Endodermal cell (in vitro differentiated cells): ENCODE data around the gene FGF18. TPM values are rescaled to one million over a fixed set of nuclear protein-coding genes. Genes with fewer than 3 reads are reported as not detected.

Experiments
- DNase-seq: peaks from one replicate; pipeline ENCODE4 v3.0.0-alpha.2; 2017
- H3K27ac ChIP-seq: 2 replicates; pipeline ENCODE4 v1.5.1; 2013; ENCODE audit warnings: mild to moderate bottlenecking, low read depth, low read length, moderate library complexity
- H3K27me3 ChIP-seq: 2 replicates; pipeline ENCODE4 v1.6.1; 2013; ENCODE audit warnings: mild to moderate bottlenecking, low read length, moderate library complexity; ENCODE audit not compliant: insufficient read depth, control insufficient read depth, poor library complexity, severe bottlenecking
- H3K36me3 ChIP-seq: 2 replicates; pipeline ENCODE4 v1.7.0; 2013; ENCODE audit warnings: mild to moderate bottlenecking, low read length, moderate library complexity; ENCODE audit not compliant: control insufficient read depth, insufficient read depth
- H3K4me1 ChIP-seq: one replicate; pipeline ENCODE4 v1.7.0; 2013; ENCODE audit warnings: low read length; ENCODE audit not compliant: control insufficient read depth, insufficient read depth
- H3K4me3 ChIP-seq: 2 replicates; pipeline ENCODE4 v1.5.1; 2013; ENCODE audit warnings: mild to moderate bottlenecking, low read length, moderate library complexity
- H3K9ac ChIP-seq: 2 replicates; pipeline ENCODE4 v1.6.1; 2013; ENCODE audit warnings: mild to moderate bottlenecking, low read length, moderate library complexity; ENCODE audit not compliant: poor library complexity, severe bottlenecking; ENCODE audit errors: extremely low read depth
- H3K9me3 ChIP-seq: 2 replicates; pipeline ENCODE4 v1.6.1; 2013; ENCODE audit warnings: mild to moderate bottlenecking, low read length, moderate library complexity; ENCODE audit not compliant: control insufficient read depth
- H3K27ac Mint-ChIP-seq: 2 replicates; pipeline ENCODE4 v1.8.0; 2020; ENCODE audit warnings: mixed read lengths
- H3K27me3 Mint-ChIP-seq: 2 replicates; pipeline ENCODE4 v1.8.0; 2021; ENCODE audit warnings: mild to moderate bottlenecking, mixed read lengths; ENCODE audit not compliant: insufficient read depth
- H3K36me3 Mint-ChIP-seq: 2 replicates; pipeline ENCODE4 v1.8.0; 2020; ENCODE audit warnings: low read depth, mixed read lengths
- H3K4me1 Mint-ChIP-seq: 2 replicates; pipeline ENCODE4 v1.8.0; 2020; ENCODE audit warnings: mixed read lengths
- H3K4me3 Mint-ChIP-seq: 2 replicates; pipeline ENCODE4 v1.8.0; 2020; ENCODE audit warnings: mild to moderate bottlenecking, moderate library complexity, mixed read lengths
- H3K9me3 Mint-ChIP-seq: 2 replicates; pipeline ENCODE4 v1.8.0; 2020; ENCODE audit warnings: mild to moderate bottlenecking, mixed read lengths
- WGBS, 2 experiments: methylation state at CpG; one replicate each; pipeline versions ENCODE4 v1.1.5 to v1.1.7; 2013; ENCODE audit warnings: missing lambda C conversion rate in 2 of 2, mixed read lengths in 1 of 2; ENCODE audit not compliant: insufficient coverage in 1 of 2, insufficient read length in 1 of 2; 5-methylcytosine and 5-hydroxymethylcytosine counted together
- total RNA-seq, 2 donors: library from RNA; stranded (reverse); fragmentation: NEBNext Ultra II Directional in 1 of 2; extraction: Animal tissue kit (Norgen Biotek cat#: 25700) in 1 of 2; gene quantifications; 2 replicates in 1 of 2; 3 replicates in 1 of 2; pipeline ENCODE4 v1.2.1, GENCODE V29; 2021
- TF ChIP-seq, protein P1 (sequence below): fragments of 200-600 bp; sonication (generic); conservative IDR thresholded peaks from 2 replicates; pipeline ENCODE4 v1.5.0; 2021; ENCODE audit warnings: antibody characterized with exemption, mild to moderate bottlenecking

Gene FGF18
- total RNA-seq, 2 donors from 2014 or later, result 0.44 to 0.57 TPM

- H3K4me1 ChIP-seq, result no peaks in the 10 kb centered on the region
- H3K27ac Mint-ChIP-seq, result peak overlapping the region; percentile 18
- H3K27me3 ChIP-seq, result no peaks in the 10 kb centered on the region
- no peaks in the 10 kb centered on the region for H3K4me1 Mint-ChIP-seq
- H3K9ac ChIP-seq, result no peak overlapping the region
- no peak for DNase-seq
- H3K4me3 ChIP-seq, result no peak overlapping the region
- H3K36me3 Mint-ChIP-seq, result no peaks in the 10 kb centered on the region
- 88 to 100% methylated on average over 1 to 4 of the region's 4 CpGs for WGBS, 2 experiments
- TF ChIP-seq, protein P1, sequence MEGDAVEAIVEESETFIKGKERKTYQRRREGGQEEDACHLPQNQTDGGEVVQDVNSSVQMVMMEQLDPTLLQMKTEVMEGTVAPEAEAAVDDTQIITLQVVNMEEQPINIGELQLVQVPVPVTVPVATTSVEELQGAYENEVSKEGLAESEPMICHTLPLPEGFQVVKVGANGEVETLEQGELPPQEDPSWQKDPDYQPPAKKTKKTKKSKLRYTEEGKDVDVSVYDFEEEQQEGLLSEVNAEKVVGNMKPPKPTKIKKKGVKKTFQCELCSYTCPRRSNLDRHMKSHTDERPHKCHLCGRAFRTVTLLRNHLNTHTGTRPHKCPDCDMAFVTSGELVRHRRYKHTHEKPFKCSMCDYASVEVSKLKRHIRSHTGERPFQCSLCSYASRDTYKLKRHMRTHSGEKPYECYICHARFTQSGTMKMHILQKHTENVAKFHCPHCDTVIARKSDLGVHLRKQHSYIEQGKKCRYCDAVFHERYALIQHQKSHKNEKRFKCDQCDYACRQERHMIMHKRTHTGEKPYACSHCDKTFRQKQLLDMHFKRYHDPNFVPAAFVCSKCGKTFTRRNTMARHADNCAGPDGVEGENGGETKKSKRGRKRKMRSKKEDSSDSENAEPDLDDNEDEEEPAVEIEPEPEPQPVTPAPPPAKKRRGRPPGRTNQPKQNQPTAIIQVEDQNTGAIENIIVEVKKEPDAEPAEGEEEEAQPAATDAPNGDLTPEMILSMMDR, result no peak
- H3K9me3 Mint-ChIP-seq, result no peaks in the 10 kb centered on the region
- H3K9me3 ChIP-seq, result no peaks in the 10 kb centered on the region
- no peaks in the 10 kb centered on the region for H3K36me3 ChIP-seq
- no peak overlapping the region for H3K4me3 Mint-ChIP-seq
- H3K27me3 Mint-ChIP-seq, result peaks cover 10% of the 10 kb centered on the region
- H3K27ac ChIP-seq, result no peak overlapping the region
Observed at GRCh38 chr5:171486613-171487012, 67.2 kb downstream of the FGF18 start.

GRCh38 chr5:171488876-171489275, 69.4 kb downstream of the FGF18 start:
- Histone ChIP-seq H3K4me1 (no peaks in the 10 kb centered on the region), H3K27ac (no peak overlapping the region), H3K27me3 (no peaks in the 10 kb centered on the region), H3K9ac (no peak overlapping the region), H3K4me3 (no peak overlapping the region), H3K36me3 (no peaks in the 10 kb centered on the region), H3K9me3 (no peaks in the 10 kb centered on the region)
- TF ChIP-seq, protein P1, result no peak
- Mint-ChIP-seq H3K36me3 (no peaks in the 10 kb centered on the region), H3K27ac (no peak overlapping the region), H3K4me1 (peaks cover 1% of the 10 kb centered on the region), H3K27me3 (peaks cover 4% of the 10 kb centered on the region), H3K9me3 (no peaks in the 10 kb centered on the region), H3K4me3 (no peak overlapping the region)
- 93% methylated on average over 7 to 13 of the region's 13 CpGs for WGBS, 2 experiments
- no peak for DNase-seq

DNA sequence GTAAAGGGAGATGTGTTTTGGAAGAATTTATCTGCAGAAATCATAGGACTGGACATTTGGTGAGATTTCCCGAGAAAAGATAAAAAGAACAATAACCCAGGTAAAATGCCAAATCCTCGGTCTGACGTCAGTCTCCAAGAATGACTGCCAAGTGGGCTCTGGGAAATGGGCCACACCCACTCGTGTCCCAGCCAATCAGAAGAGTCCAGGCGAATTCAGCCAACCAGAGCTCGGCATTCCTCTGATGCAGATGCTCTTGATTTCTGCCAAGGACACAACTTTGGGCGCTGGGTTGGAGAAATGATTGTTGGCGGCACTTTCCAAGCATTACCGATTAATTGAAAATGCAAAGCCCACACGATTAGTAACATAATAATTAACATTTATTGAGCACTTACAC, 73.3 kb downstream of the FGF18 start:
- H3K4me3 ChIP-seq, result no peak overlapping the region
- no peak overlapping the region for H3K4me3 Mint-ChIP-seq
- no peaks in the 10 kb centered on the region for H3K9me3 ChIP-seq
- peaks cover 6% of the 10 kb centered on the region for H3K4me1 ChIP-seq
- no peaks in the 10 kb centered on the region for H3K36me3 ChIP-seq
- no peaks in the 10 kb centered on the region for H3K36me3 Mint-ChIP-seq
- peaks cover 4% of the 10 kb centered on the region for H3K27me3 Mint-ChIP-seq
- H3K9me3 Mint-ChIP-seq, result no peaks in the 10 kb centered on the region
- DNase-seq, result peak; percentile 77
- no peak overlapping the region for H3K27ac Mint-ChIP-seq
- H3K27me3 ChIP-seq, result no peaks in the 10 kb centered on the region
- peaks cover 15% of the 10 kb centered on the region for H3K4me1 Mint-ChIP-seq
- WGBS, 2 experiments, result 94 to 98% methylated on average over 10 of the region's 10 CpGs
- TF ChIP-seq, protein P1, result no peak
- no peak overlapping the region for H3K9ac ChIP-seq
- H3K27ac ChIP-seq, result no peak overlapping the region
